CD4-positive, alpha-beta T cell treated with Interleukin-17A for 4 hours (primary cell): ENCODE measurements around the gene PTPMT1.
A peak's percentile ranks its signal among the peaks of the same experiment; 100 is the strongest.
"Not testable (repeated sequence)": the region's sequence is repeated elsewhere in the genome, so short reads cannot be mapped to it uniquely, and the experiment has no call there.

Experiments
- DNase-seq: peaks from one replicate; pipeline ENCODE4 v3.0.0-alpha.2; 2020; ENCODE audit warnings: mixed read lengths

The PTPMT1 gene

DNA sequence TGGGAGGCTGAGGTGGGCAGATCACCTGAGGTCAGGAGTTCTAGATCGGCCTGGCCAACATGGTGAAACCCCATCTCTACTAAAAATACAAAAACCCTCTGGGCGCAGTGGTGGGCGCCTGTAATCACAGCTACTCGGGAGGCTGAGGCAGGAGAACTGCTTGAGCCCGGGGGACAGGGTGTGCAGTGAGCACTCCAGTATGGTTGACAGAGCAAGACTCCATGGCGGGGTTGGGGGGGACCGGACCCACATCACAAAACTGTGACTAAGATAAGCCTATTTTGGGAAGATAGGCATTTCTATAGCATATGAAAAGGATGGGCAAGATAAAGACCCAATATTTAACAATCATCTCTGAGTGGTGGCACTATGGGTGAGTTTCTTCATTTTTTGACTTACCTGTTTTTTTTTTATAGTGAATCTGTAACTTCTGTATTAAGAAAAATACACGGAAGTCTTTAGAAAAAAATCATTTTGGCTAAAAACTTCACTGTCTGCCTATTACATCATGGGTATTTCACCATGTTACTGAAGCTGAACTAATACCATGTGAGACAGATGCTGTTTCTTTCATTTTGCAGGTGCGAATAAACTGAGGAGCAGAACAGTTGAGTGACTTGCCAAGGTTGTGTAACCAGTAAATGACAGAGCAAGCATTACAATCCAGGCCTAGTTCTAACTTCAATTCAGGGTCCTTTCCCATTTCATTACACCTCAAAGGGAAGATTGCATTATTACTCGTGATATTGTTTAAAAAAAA lies 14.9 kb upstream of the PTPMT1 start:
- DNase-seq = no peak

DNA sequence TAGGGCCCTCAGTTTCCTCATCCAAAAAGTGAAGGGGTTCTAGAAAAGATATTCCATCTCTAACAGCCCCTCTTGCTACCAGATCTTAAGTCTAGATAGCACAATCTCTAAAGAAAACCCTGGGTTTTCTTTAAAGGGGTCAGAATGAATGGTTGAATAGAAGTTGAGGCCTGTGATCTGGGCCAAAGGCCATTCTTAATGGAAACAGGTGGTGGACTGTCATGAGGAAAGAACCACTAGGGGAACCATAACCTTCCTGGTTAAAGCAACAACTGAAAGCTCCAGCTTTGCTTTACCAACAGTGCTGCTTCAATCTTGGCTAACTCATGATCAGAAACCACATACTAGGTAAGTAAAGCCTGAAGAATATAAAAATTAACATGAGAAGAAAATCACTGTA lies 14.3 kb upstream of the PTPMT1 start:
- no peak for DNase-seq

DNA sequence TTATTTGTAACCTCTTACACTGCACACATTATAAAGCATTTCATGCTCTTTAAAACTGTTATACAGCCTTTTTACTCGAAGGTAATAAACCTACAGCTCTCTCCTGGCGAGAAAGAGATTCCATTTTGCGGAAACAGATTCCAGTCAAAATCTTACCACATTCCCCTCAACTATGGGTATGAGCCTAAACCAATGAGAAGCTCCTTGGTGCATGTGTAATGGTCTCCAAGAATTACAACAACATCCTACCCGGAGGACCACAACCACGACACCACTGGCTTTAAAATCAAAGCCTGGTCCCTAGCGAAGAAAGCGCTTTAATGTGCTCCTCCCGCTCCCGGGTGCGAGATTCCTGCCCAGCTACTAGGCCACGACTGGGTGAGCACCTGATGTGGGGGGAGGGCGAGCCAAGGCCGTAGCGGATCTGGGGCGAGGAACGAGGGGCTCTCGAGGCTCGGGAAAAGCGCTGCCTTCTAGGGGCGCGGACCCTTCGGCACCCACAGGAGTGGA lies 13.3 kb upstream of the PTPMT1 start:
- DNase-seq = peak; percentile 17

DNA sequence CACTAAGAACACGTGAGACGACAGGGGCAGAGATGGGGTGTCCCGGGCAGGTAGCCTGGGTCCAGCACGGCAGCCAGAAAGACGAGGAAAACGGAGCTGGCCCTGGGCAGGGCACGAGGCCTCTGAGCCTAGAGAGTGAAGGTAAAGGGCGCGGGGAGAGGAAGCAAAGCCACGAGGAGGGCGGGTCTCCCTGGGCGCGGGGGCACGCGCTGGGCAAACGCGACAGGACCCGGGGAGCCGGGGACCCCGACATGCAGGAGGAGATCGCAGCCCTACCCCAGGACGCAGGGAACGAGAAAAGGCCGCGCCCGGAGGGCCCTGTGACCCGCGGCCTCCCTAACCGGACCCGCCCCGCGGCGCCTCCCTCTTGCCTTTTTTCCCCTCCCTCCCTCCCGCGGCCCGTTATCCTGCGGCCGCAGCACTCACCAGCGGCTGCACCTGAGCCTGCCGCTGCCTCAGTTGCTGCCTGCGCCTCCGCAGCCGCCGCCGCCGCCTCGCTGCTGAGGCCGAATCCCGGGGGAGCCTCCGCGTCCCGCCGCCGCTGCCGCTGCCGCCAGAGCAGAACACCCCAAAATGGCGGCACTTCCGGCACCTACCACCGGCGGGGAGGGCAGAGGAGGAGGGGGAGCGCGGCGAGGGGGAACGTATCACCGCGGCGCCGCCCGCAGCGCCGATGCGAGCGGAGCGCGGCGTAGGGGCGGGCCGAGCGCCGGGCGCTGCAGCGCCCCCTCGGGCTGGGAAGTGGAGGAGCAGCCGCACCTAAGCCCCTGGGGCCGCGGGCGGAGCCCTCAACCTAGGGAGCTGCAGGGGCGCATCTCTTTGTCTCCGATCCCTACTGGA lies 12.6 kb upstream of the PTPMT1 start, which contains the start of gene CELF1:
Gene CELF1 (minus strand): TSS at position 567 of the 840 bp plus-strand sequence. CDS start 53,609 bp downstream, outside the sequence.
- peak; percentile 92 for DNase-seq

DNA sequence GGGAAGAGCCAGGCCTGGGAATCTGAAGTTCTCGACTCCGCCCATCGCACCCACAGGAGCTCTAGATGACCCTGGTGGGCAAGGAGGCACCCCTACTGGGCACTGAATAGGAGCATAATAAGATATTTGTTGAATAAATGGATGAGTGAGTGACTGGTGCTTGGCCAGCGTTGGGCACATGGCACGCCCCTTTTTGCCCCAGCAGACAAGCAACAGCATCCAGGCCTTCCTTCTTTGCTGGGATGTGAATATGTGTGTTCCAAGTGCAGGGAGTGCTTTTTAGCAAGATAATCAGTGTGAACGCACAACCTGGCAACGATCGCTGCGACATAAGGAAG lies 12.0 kb upstream of the PTPMT1 start:
- no peak for DNase-seq

DNA sequence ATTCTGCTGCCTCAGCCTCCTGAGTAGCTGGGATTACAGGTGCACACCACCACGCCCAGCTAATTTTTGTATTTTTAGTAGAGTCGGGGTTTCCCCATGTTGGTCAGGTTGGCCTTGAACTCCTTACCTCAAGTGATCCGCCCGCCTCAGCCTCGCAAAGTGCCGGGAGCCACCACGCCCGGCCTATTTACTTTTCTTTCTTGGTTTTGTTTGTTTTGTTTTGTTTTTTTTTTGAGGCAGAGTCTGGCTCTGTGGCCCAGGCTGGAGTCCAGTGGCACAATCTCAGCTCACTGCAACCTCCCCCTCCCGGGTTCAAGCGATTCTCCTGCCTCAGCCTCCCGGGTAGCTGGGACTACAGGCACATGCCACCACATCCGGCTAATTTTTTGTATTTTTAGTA lies 8.4 kb upstream of the PTPMT1 start:
- DNase-seq = not testable (repeated sequence)

DNA sequence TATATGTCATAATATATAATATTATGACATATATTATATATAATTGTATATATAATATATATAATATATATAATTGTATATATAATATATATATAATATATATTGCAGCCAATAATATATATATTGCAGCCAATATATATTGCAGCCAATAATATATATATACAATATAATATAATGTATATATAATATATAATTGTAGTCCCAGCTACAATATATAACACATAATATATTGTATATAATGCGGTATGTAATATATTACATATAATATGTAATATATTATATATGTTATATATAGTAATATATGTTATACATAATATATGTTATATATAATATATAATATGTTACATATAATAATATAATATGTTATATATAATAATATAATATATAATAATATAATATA lies 6.7 kb upstream of the PTPMT1 start:
- DNase-seq = no peak

DNA sequence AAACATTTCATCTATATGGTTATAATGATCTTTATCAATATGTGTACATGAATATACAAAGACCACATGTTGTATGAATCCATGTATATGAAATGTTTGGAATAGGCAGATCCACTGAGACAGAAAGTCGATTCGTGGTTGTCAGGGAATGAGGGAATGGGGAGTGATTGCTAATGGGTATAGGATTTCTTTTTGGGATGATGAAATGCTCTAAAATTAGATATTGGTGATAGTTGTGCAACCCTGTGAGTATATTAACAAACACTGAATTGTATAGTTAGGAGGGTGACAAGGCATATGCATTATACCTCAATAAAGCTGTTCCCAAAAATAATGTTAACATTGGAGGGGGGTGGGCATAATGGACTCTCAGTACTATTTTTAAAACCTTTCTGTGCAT lies 5.0 kb upstream of the PTPMT1 start:
- no peak for DNase-seq

DNA sequence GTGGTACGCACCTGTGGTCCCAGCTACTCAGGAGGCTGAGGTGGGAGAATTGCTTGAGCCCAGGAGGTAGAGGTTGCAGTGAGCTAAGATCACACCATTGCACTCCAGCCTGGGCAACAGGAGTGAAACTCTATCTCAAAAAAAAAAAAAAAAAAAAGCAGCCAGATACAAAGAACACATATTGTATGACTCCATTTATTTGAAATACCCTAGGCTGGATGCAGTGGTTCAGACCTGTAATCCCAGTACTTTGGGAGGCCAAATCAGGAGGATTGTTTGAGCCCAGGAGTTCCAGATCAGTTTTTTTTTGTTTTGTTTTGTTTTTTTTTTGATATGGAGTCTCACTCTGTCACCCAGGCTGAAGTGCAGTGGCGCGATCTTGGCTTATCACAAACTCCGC lies 3.0 kb upstream of the PTPMT1 start:
- DNase-seq = not testable (repeated sequence)

DNA sequence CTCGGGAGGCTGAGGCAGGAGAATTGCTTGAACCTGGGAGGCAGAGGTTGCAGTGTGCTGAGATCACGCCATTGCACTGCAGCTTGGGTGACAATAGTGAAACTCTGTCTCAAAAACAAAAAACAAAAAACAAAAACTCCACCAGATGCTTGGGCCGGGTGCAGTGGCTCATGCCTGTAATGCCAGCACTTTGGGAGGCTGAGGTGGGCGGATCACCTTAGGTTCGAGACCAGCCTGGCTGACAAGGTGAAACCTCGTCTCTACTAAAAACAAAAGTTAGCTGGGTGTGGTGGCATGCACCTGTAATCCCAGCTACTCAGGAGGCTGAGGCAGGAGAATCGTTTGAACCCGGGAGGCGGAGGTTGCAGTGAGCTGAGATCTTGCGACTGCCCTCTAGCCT lies 1.0 kb upstream of the PTPMT1 start:
- DNase-seq = not testable (repeated sequence)

DNA sequence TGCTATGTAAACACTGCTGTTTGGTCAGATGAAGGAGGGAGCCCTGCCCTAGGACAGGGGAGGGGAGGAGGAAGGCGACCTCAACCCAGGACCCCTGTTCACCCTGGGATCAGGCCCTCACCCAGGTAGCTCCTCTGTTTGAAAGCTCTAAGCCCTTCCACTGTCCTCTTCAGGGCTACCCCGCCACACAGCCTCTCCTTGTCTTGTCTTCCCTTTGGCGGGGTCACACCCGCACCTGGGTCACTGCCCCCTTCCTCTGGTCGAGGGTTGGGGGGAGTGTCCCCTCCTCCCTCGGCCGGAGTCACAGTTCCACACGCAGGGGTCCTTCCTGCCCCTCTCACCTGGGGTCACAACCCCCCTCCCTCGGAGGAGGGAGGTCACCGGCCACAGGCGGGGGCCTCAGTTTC lies 463 bp upstream of the PTPMT1 start:
- DNase-seq = no peak

DNA sequence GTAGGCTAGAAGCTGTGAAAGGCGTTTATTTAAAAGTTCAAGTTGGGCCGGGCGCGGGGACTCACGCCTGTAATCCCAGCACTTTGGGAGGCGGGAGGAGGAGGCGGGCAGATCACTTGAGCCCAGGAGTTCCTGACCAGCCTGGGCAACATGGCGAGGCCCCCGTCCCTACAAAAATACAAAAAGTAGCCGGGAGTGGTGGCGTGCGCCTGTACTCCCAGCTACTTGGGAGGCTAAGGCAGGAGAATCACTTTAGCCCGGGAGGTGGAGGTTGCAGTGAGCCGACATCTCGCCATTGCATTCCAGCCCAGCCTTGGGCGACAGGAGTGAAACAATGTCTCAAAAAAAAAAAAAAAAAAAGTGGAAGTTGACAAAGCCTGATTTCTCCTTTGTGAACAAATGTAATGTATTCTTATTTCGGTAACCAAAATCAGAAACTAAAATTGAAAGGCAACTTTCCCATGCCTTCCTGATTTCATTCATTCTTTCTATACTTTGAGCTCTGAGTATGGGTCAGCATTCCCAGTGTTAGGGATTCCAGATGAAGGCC lies 825 bp downstream of the PTPMT1 start:
- DNase-seq = no peak

DNA sequence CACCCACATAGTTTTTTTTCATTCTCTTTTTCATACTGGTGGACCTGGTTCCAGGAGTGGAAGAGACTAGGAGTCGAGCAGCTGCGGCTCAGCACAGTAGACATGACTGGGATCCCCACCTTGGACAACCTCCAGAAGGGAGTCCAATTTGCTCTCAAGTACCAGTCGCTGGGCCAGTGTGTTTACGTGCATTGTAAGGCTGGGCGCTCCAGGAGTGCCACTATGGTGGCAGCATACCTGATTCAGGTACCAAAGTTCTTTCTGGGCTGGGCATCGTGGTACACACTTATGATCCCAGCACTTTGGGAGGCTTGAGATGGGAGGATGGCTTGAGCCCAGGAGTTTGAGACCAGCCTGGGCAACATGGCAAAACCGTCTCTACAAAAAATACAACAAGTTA lies 4.2 kb downstream of the PTPMT1 start:
- DNase-seq = no peak

DNA sequence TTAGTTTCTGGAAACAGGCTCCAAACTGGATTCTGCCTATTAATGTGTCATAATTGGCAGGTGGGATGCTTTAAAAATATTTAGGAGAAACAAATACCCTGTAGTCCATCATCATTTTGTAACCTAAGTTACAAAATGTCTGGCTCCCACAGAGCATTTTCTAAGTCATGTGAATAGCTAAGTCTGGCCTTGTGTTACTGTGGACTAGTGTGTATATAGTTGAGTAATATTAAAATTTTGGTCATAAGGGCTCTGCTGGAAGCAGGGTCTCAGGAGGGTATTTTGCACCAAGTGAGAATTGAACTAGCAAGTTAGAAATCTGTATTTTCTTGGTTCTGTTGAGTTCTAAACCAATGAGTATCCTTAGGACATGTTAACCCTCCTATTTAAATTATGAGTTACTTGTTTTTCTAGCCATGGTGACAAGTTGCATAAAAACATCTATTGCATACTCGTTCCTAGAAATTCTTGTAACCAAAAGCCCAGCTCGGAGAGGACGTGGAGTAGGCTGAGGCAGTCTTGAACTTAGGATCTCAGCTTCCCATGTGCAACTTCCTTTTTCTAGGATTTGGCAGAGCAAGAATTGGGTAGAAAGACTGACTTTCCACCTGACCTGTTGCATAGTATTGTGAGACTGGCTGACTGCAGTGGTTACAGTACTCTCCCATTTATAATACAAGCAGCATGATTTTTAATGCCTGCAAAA lies 5.4 kb downstream of the PTPMT1 start:
- no peak for DNase-seq

DNA sequence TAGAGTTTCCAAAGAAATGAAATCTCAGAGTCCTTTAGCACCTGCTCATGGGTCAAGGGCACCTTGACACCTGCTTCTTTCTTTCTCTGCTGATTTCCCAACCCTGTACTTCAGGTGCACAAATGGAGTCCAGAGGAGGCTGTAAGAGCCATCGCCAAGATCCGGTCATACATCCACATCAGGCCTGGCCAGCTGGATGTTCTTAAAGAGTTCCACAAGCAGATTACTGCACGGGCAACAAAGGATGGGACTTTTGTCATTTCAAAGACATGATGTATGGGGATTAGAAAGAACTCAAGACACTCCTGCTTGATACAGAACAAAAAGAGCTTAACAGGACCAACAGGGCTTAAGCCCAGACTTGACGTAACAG lies 5.9 kb downstream of the PTPMT1 start:
- DNase-seq = no peak

DNA sequence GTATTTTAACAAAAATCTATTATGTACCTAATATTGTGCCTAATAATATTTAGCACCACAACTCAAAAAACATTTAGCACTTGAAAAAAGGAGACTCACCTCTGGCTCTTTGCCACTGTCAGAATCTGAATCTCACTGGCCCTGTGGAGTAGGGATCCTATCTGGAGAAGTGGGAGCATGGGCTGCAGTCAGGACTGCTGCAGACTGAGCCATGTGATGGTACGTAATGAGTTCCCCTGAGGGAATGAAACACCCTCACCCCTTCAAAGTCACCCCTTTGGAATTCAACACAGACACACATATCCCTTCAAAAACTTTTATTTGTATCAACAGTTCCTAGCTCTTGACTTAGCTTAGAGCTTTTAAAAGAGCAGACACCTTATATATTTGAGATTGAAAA lies 6.5 kb downstream of the PTPMT1 start:
- no peak for DNase-seq

DNA sequence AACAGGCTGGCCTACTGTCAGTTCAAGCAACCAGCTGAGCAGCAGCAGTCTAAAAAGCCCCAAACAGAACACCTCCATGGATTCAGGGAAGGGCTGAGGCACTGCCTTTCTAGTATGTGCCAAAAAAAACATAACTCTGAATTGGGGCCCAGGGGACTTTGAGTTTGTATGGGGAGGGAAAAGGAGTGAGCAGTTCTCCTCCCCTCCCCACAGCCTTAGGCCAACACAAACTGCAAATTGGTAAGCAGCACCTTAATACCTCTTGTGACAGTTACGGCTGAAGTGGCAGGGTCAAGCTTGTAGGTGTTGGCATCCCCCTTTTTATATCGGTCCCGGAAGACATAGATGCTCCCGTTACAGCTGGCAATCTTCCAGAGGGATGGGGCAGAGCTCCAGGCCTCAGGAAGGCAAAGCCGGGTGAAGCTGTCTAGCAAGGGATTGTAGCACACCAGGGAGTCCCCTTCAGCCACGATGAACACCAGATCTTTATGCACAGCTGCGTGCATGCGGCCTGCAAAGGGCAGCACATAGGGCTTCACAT lies 7.4 kb downstream of the PTPMT1 start:
- DNase-seq = no peak

DNA sequence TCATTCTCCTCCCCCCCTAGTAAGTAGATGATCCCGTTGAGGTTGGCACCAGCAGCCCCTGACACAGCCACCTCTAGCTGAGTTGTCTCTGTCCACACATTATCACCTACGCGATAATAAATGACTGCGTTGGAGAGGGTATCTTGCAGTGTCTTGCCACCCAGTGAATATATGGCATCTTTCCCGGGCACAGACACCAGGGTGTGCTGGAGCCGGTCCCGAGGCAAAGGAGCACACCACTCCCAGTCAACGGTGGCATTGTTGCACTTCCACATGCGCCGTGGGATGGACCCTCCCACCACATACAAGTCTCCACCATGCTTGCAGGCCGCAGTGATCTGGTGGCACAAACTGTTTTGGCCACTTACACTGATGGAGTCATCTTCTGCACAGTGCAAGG lies 7.9 kb downstream of the PTPMT1 start:
- DNase-seq = no peak

DNA sequence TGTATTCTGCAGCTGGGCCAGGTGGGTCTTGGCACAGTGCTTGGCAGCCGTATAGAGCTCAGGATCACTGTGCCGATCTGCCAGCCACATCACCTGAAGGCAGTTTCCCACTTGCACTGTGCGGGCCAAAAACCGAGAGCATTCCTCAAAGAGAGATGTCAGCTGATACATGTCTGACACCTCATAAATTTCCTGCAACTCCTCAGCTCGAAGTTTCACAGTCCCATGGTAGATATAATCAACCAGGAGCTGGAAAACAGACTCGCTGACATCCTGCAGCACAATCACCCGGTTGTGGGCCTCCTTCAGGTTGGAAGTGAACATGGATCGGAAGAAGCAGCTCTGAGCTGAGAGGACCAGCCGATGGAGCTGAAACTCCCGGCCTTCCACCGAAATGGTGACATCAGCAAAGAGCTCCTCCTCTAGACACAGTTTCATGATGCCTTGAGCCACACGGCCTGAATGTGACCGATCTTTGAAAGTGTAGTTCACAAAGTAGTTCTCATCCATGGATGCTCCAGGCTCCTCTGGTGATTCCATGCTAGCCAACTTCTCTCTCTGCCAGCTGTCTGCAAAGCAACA lies 12.2 kb downstream of the PTPMT1 start:
- no peak for DNase-seq

DNA sequence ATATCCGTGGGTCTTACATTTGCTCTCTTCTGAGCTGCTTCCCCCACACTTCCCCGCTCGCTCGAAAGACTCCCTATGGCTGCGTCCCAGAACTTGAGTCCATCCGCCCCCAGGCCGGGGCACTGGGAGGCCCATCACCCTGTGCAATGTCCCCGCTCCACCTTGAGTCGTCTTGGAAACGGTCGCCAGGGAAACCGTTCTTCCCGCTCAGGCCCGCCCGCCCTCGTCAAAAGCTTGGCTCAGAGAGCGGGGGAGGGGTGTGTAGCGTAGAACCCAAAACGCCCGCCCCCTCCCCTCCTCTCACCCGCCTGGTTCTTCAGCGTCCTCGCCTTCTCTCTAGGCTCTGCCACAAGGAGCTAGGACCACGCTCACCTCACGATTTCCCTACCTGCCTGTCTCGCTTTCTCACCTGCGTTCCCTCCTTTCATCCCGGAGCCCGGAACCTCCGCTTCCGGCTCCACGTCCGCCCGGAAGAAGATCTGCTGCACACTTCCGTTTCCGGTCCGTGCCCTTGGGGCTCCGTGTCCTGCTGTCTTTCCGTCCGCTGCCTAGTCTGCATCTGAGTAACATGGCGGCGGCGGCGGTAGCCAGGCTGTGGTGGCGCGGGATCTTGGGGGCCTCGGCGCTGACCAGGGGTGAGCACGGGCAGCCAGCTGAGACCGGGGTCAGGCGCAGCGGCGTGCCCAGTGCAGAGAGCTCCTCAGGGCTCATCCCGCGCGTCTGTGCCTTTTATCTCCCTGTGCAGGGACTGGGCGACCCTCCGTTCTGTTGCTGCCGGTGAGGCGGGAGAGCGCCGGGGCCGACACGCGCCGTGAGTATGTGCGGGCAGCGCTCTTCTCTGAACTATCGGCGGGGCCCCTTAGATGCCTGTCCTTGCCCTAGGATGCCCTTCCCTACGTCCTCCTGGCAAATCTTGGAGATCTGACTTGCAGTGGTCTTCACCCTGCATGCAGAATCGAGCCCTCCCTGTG lies 13.4 kb downstream of the PTPMT1 start, which contains the start of the genes KBTBD4 and NDUFS3:
Gene KBTBD4 (minus strand): TSS at position 447 of the 971 bp plus-strand sequence. CDS start 19 bp downstream, at position 428.
Gene NDUFS3 (plus strand): TSS at position 551 of the 971 bp plus-strand sequence. CDS start 18 bp downstream, at position 569.
- DNase-seq = peak; percentile 88

DNA sequence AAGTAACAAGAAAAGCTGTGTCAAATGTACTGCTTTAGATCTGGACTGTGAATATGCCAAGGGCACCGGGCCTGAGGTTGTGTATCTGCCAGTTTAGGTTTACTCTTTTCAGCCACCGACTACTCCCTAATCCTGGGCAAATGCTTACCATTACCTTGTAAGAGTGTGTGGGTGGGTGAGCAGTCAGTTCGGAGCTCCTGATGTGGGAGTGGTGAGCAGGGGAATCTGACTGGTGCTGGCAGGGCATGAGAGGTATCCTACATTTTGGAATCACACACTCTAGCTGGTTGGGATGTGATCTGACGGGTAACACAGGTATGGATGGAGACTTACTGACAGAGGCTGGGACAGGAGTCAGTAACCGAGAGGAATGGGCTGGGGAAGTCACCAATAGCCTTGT lies 18.4 kb downstream of the PTPMT1 start:
- DNase-seq = no peak
